HFFc6 (cell line): ENCODE measurements around the gene NUCB1. TPM values are rescaled to one million over a fixed set of nuclear protein-coding genes. Genes with fewer than 3 reads are reported as not detected.
"Not testable (repeated sequence)": the region's sequence is repeated elsewhere in the genome, so short reads cannot be mapped to it uniquely, and the experiment has no call there.

ENCODE experiments used
- DNase-seq: peaks from one replicate; pipeline ENCODE4 v3.0.0-alpha.2; 2018
- H3K27ac Mint-ChIP-seq: 2 replicates; pipeline ENCODE4 v1.8.0; 2020; ENCODE audit warnings: mild to moderate bottlenecking, mixed read lengths
- H3K27me3 Mint-ChIP-seq: 2 replicates; pipeline ENCODE4 v1.8.0; 2021; ENCODE audit warnings: mild to moderate bottlenecking, moderate library complexity, mixed read lengths; ENCODE audit not compliant: insufficient read depth
- H3K36me3 Mint-ChIP-seq: 2 replicates; pipeline ENCODE4 v1.8.0; 2021; ENCODE audit warnings: low read depth, mixed read lengths
- H3K4me1 Mint-ChIP-seq: 2 replicates; pipeline ENCODE4 v1.8.0; 2020; ENCODE audit warnings: low read depth, mixed read lengths
- H3K4me3 Mint-ChIP-seq: 2 replicates; pipeline ENCODE4 v1.8.0; 2020; ENCODE audit warnings: mild to moderate bottlenecking, moderate library complexity, mixed read lengths
- H3K9me3 Mint-ChIP-seq: 2 replicates; pipeline ENCODE4 v1.8.0; 2020; ENCODE audit warnings: mild to moderate bottlenecking, mixed read lengths
- total RNA-seq, 6 experiments: library from RNA; stranded (reverse); fragmentation: NEBNext Ultra II Directional; extraction: Animal tissue kit (Norgen Biotek cat#: 25700); gene quantifications; 2 replicates in 1 of 6; 3 replicates in 5 of 6; pipeline ENCODE4 v1.2.3, GENCODE V29; 2021
- TF ChIP-seq, protein P1 (sequence below): fragments of 200-600 bp; sonication (generic); IDR thresholded peaks from 2 replicates; pipeline ENCODE4 v1.5.0; 2021; ENCODE audit warnings: antibody characterized with exemption, mild to moderate bottlenecking

NUCB1 gene
- total RNA-seq, 6 experiments from 2014 or later, result 129 to 160 (median 152) TPM

DNA sequence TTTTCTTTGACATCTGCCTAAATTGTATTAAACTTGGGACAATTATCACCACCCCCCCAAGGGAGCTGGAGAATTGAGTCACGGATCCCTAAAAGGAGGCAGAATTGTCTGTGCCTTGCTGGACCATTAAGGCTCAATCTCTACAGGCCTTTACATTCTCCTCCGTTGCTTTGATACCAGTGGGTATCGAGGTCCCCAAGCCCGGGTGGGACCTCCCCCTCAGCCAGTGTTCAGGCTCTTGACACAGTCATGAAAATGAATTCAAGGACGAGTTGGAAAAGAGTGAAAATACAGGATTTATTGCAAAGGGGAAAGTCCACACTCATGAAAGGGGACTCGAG lies 22.3 kb upstream of the NUCB1 start:
- Mint-ChIP-seq H3K4me3 (peak overlapping the region; percentile 56), H3K4me1 (peaks cover 32% of the 10 kb centered on the region), H3K27ac (peak overlapping the region; percentile 68), H3K36me3 (peaks cover 66% of the 10 kb centered on the region), H3K9me3 (peaks cover 26% of the 10 kb centered on the region), H3K27me3 (peaks cover 82% of the 10 kb centered on the region)
- TF ChIP-seq, protein P1, sequence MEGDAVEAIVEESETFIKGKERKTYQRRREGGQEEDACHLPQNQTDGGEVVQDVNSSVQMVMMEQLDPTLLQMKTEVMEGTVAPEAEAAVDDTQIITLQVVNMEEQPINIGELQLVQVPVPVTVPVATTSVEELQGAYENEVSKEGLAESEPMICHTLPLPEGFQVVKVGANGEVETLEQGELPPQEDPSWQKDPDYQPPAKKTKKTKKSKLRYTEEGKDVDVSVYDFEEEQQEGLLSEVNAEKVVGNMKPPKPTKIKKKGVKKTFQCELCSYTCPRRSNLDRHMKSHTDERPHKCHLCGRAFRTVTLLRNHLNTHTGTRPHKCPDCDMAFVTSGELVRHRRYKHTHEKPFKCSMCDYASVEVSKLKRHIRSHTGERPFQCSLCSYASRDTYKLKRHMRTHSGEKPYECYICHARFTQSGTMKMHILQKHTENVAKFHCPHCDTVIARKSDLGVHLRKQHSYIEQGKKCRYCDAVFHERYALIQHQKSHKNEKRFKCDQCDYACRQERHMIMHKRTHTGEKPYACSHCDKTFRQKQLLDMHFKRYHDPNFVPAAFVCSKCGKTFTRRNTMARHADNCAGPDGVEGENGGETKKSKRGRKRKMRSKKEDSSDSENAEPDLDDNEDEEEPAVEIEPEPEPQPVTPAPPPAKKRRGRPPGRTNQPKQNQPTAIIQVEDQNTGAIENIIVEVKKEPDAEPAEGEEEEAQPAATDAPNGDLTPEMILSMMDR, result no peak
- no peak for DNase-seq

GRCh38 chr19:48878196-48879024 lies 21.7 kb upstream of the NUCB1 start:
- Mint-ChIP-seq H3K4me3 (peak overlapping the region; percentile 56), H3K9me3 (peaks cover 23% of the 10 kb centered on the region), H3K36me3 (peaks cover 63% of the 10 kb centered on the region), H3K27me3 (peaks cover 76% of the 10 kb centered on the region), H3K27ac (peak overlapping the region; percentile 68), H3K4me1 (peaks cover 30% of the 10 kb centered on the region)
- TF ChIP-seq, protein P1, result no peak
- no peak for DNase-seq

DNA sequence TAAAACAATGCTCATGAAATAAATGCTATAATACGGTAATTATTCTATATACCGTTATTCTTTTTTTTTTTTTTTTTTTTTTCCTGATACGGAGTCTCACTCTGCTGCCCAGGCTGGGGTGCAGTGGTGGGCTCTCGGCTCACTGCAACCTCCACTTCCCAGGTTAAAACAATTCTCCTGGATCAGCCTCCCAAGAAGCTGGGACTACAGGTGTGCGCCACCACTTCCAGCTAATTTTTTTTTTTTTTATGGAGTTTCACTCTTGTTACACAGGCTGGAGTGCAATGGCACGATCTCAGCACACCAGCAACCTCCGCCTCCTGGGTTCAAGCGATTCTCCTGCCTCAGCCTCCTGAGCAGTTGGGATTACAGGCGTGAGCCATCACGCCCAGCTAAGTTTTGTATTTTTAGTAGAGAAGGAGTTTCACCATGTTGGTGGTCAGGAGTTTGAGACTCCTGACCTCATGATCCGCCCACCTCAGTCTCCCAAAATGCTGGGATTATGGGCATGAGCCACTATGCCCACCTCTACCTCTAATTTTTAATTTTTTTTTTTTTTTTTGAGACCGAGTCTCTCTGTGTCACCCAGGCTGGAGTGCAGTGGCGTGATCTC lies 21.0 kb upstream of the NUCB1 start:
- peaks cover 23% of the 10 kb centered on the region for H3K4me1 Mint-ChIP-seq
- no peak overlapping the region; the same call in 1 of the 2 replicates for H3K4me3 Mint-ChIP-seq
- TF ChIP-seq, protein P1, result no peak
- H3K36me3 Mint-ChIP-seq, result peaks cover 59% of the 10 kb centered on the region
- peak overlapping the region; percentile 68; the same call in 1 of the 2 replicates for H3K27ac Mint-ChIP-seq
- no peak for DNase-seq
- peaks cover 22% of the 10 kb centered on the region for H3K9me3 Mint-ChIP-seq
- H3K27me3 Mint-ChIP-seq, result peaks cover 72% of the 10 kb centered on the region

DNA sequence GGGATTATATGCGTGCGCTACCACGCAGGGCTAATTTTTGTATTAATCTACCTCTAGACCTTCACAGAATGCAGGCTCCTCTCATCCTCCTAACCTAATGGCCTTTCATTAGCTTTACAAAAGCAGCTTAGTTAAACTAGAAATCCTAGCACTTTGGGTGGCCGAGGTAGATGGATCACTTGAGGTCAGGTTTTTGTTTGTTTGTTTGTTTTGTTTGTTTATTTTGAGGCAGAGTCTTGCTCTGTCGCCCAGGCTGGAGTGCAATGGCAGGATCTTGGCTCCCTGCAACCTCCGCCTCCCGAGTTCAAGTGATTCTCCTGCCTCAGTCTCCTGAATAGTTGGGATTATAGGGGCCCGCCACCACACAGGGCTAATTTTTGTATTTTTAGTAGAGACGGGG lies 20.4 kb upstream of the NUCB1 start:
- not testable (repeated sequence) for H3K4me3 Mint-ChIP-seq, DNase-seq
- H3K27me3 Mint-ChIP-seq, result peaks cover 66% of the 10 kb centered on the region
- H3K4me1 Mint-ChIP-seq, result peaks cover 22% of the 10 kb centered on the region
- peak overlapping the region; percentile 51; the same call in 1 of the 2 replicates for H3K27ac Mint-ChIP-seq
- H3K9me3 Mint-ChIP-seq, result peaks cover 16% of the 10 kb centered on the region
- H3K36me3 Mint-ChIP-seq, result peaks cover 54% of the 10 kb centered on the region

GRCh38 chr19:48881741-48882657 lies 18.1 kb upstream of the NUCB1 start:
- no peak overlapping the region for H3K4me3 Mint-ChIP-seq
- H3K36me3 Mint-ChIP-seq, result peaks cover 34% of the 10 kb centered on the region
- H3K27ac Mint-ChIP-seq, result peak overlapping the region; percentile 38; the same call in 1 of the 2 replicates
- no peak for DNase-seq
- TF ChIP-seq, protein P1, result no peak
- H3K9me3 Mint-ChIP-seq, result peaks cover 13% of the 10 kb centered on the region
- peaks cover 6% of the 10 kb centered on the region; the same call in 1 of the 2 replicates for H3K4me1 Mint-ChIP-seq
- H3K27me3 Mint-ChIP-seq, result peaks cover 49% of the 10 kb centered on the region
